ENCODE measurements around the gene FBXO42. TPM values are rescaled to one million over a fixed set of nuclear protein-coding genes. Genes with fewer than 3 reads are reported as not detected.

FBXO42 gene
- polyA plus RNA-seq, 3 donors: 11.6 to 18.4 (median 16.9) TPM

- intact Hi-C loops (cut with micrococcal nuclease): no loop called here
- Histone ChIP-seq H3K36me3 (replicated peaks in 1 of 2; ENCODE audit: control insufficient read depth in 1 of 2, insufficient read depth in 2 of 2, low read length in 2 of 2) (peaks cover 21 to 66% of the 10 kb centered on the region in 2 donors), H2AFZ (ENCODE audit: insufficient read depth, low read depth, low read length, poor library complexity, severe bottlenecking) (no peak overlapping the region), H3K4me1 (ENCODE audit: control insufficient read depth in 1 of 2, insufficient read depth in 2 of 2, low read length in 2 of 2) (peaks cover 26 to 45% of the 10 kb centered on the region in 2 donors), H3K9ac (ENCODE audit: insufficient read depth, low read length, poor library complexity, severe bottlenecking) (peak overlapping the region; percentile 2), H3K4me2 (replicated peaks; ENCODE audit: extremely low read depth, low read length, poor library complexity, severe bottlenecking) (peak overlapping the region; percentile 28), H4K20me1 (ENCODE audit: insufficient read depth, low read length) (peaks cover 76% of the 10 kb centered on the region), H3K9me3 (replicated peaks in 1 of 2; ENCODE audit: control insufficient read depth in 1 of 2, insufficient read depth in 1 of 2, low read length in 2 of 2) (no peaks in the 10 kb centered on the region), H3K27ac (ENCODE audit: low read depth in 1 of 2, low read length in 2 of 2) (peak overlapping the region in 1 of 2 donors; percentile 77), H3K4me3 (replicated peaks in 1 of 3; ENCODE audit: low read depth in 2 of 3, low read length in 3 of 3) (peak overlapping the region in 1 of 3 experiments; percentile 11), H3K79me2 (ENCODE audit: insufficient read depth, low read length) (peaks cover 38% of the 10 kb centered on the region), H3K27me3 (ENCODE audit: control insufficient read depth in 2 of 2, insufficient read depth in 2 of 2, low read length in 2 of 2) (no peaks in the 10 kb centered on the region)
- WGBS (ENCODE audit: insufficient coverage): no CpG with 5 or more reads among the region's 3 CpGs
- no peaks in the 10 kb centered on the region for H3K27me3 Mint-ChIP-seq (ENCODE audit: low read depth in 3 of 3)
- H3K27ac Mint-ChIP-seq: peak overlapping the region; percentile 70 to 91 (median 77)
- H3K4me1 Mint-ChIP-seq: peaks cover 32% of the 10 kb centered on the region
- no peak for TF ChIP-seq CTCF (IDR thresholded peaks at IDR 0.05)
- DNase-seq: no peak
- no peak overlapping the region for H3K4me3 Mint-ChIP-seq
- H3K9me3 Mint-ChIP-seq: peaks cover 0 to 1% (median 0%) of the 10 kb centered on the region in 7 donors
- peaks cover 40 to 65% of the 10 kb centered on the region in 2 donors for H3K36me3 Mint-ChIP-seq
Measured at GRCh38 chr1:16294219-16295212, 57.8 kb downstream of the FBXO42 start.

- H3K79me2 ChIP-seq (ENCODE audit: insufficient read depth, low read length): peaks cover 46% of the 10 kb centered on the region
- no peaks in the 10 kb centered on the region for H3K27me3 Mint-ChIP-seq (ENCODE audit: low read depth in 3 of 3)
- no peaks in the 10 kb centered on the region for H3K27me3 ChIP-seq (ENCODE audit: control insufficient read depth in 2 of 2, insufficient read depth in 2 of 2, low read length in 2 of 2)
- intact Hi-C loops (cut with micrococcal nuclease): no loop called here
- H3K27ac Mint-ChIP-seq: peak overlapping the region; percentile 70 to 91 (median 77)
- no CpG with 5 or more reads among the region's 1 CpG for WGBS (ENCODE audit: insufficient coverage)
- peak; percentile 39 to 76 (median 53) for DNase-seq
- peak overlapping the region; percentile 34 to 77 for H3K27ac ChIP-seq (ENCODE audit: low read depth in 1 of 2, low read length in 2 of 2)
- peak overlapping the region; percentile 28 for H3K4me2 ChIP-seq (replicated peaks; ENCODE audit: extremely low read depth, low read length, poor library complexity, severe bottlenecking)
- no peak overlapping the region for H2AFZ ChIP-seq (ENCODE audit: insufficient read depth, low read depth, low read length, poor library complexity, severe bottlenecking)
- peak overlapping the region in 1 of 3 experiments; percentile 11 for H3K4me3 ChIP-seq (replicated peaks in 1 of 3; ENCODE audit: low read depth in 2 of 3, low read length in 3 of 3)
- peaks cover 45 to 67% of the 10 kb centered on the region in 2 donors for H3K36me3 Mint-ChIP-seq
- H3K9me3 Mint-ChIP-seq: peaks cover 0 to 1% (median 0%) of the 10 kb centered on the region in 7 donors
- TF ChIP-seq CTCF (IDR thresholded peaks at IDR 0.05): no peak
- H3K36me3 ChIP-seq (replicated peaks in 1 of 2; ENCODE audit: control insufficient read depth in 1 of 2, insufficient read depth in 2 of 2, low read length in 2 of 2): peaks cover 28 to 71% of the 10 kb centered on the region in 2 donors
- H3K9ac ChIP-seq (ENCODE audit: insufficient read depth, low read length, poor library complexity, severe bottlenecking): no peak overlapping the region
- peaks cover 30% of the 10 kb centered on the region for H3K4me1 Mint-ChIP-seq
- peaks cover 26 to 45% of the 10 kb centered on the region in 2 donors for H3K4me1 ChIP-seq (ENCODE audit: control insufficient read depth in 1 of 2, insufficient read depth in 2 of 2, low read length in 2 of 2)
- H3K4me3 Mint-ChIP-seq: no peak overlapping the region
- no peaks in the 10 kb centered on the region for H3K9me3 ChIP-seq (replicated peaks in 1 of 2; ENCODE audit: control insufficient read depth in 1 of 2, insufficient read depth in 1 of 2, low read length in 2 of 2)
- H4K20me1 ChIP-seq (ENCODE audit: insufficient read depth, low read length): peaks cover 77% of the 10 kb centered on the region
Measured at GRCh38 chr1:16293538-16293937, 58.7 kb downstream of the FBXO42 start.

Data from CD14-positive monocyte (primary cell).